Erythroblast (primary cell): ENCODE measurements around the gene UBN2.
"Not testable (repeated sequence)": the region's sequence is repeated elsewhere in the genome, so short reads cannot be mapped to it uniquely, and the experiment has no call there.

Source experiments
- DNase-seq, 2 experiments: peaks; one replicate each; lab custom pipeline; 2025; lab: John Stamatoyannopoulos, UW
- GATA1 ChIP-seq: IDR thresholded peaks from 2 replicates; pipeline ENCODE4 v1.6.1; 2011; ENCODE audit warnings: low read depth, mild to moderate bottlenecking, control low read depth, low read length, moderate library complexity
- POLR2A ChIP-seq: IDR thresholded peaks from 2 replicates; pipeline ENCODE4 v1.6.1; 2011; ENCODE audit warnings: mild to moderate bottlenecking, low read length

Gene UBN2

GRCh38 chr7:139230774-139231512 lies at the start of gene UBN2:
TSS of gene UBN2 (plus strand) at chr7:139231237. CDS start at chr7:139231485, 248 bp downstream.
- DNase-seq, result peak; percentile 97
- TF ChIP-seq POLR2A (peak; percentile 94), GATA1 (no peak)

- peak; percentile 23 to 44 for DNase-seq
- TF ChIP-seq POLR2A (no peak), GATA1 (no peak)
Measured at GRCh38 chr7:139181404-139181803, 49.6 kb upstream of the UBN2 start.

DNA sequence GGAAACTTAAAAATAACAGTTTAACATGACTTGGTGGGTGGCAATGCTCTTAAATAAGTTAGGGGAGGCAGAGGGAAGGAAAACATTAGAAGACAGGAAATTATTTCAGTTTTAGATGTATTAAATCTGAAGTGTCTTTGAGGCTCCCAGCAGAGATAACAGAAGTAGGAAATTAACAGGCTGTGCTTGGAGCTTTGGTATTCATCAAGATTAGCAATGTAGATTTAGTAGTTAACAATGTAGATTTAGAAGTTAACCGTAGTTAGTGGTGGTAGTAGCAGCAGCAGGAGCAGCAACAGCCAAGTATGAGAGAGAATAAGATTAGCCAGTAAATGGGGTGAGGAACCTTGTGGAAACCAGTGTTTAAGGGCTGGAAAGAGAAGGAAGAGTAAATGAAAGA lies 48.7 kb upstream of the UBN2 start:
- no peak for DNase-seq
- TF ChIP-seq POLR2A (no peak), GATA1 (no peak)

DNA sequence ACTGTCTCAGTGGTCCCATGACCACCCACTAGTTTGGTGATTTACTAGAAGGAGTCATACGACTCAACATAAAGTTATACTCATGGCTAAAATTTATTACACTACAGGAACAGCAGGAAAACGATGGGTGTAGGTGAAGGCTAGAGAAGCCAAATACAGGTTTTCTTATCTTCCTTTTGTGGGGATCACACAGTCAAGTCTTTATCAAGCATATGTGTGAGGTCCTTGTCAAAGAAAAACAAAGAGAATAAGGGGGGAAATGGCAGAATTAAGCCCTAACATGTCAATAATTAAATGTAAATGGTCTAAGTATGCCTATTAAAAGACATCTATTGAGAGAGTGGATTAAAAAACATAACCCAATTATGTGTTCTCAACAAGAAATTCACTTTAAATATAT lies 47.8 kb upstream of the UBN2 start:
- TF ChIP-seq GATA1, result no peak
- TF ChIP-seq POLR2A, result no peak
- DNase-seq, result peak; percentile 37 to 50

GRCh38 chr7:139183878-139184338 lies 47.1 kb upstream of the UBN2 start:
- peak; percentile 88 to 97 for DNase-seq
- TF ChIP-seq POLR2A (peak; percentile 67), GATA1 (no peak)

DNA sequence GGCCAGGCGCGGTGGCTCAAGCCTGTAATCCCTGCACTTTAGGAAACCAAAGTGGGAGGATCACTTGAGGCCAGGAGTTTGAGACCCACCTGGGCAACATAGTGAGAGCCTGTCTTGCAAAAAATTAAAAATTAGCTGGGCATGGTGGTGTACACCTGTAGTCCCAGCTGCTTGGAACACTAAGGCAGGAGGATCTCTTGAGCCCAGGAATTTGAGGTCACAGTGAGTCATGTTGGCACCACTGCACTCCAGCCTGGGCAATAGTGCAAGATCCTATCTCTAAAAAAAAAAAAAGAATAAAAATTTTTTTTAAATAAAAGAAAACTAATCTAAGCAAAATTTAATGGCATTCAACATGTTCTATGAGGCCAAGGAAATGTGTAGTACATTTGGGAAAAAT lies 44.9 kb upstream of the UBN2 start:
- DNase-seq, result peak in 1 of 2 experiments; percentile 38
- TF ChIP-seq GATA1 (no peak), POLR2A (no peak)

- TF ChIP-seq POLR2A, result no peak
- TF ChIP-seq GATA1, result no peak
- DNase-seq, result no peak
Measured at GRCh38 chr7:139189357-139189756, 41.7 kb upstream of the UBN2 start.

- TF ChIP-seq GATA1, result no peak
- TF ChIP-seq POLR2A, result no peak
- peak; percentile 24 to 46 for DNase-seq
Measured at GRCh38 chr7:139192014-139192706, 38.9 kb upstream of the UBN2 start.

DNA sequence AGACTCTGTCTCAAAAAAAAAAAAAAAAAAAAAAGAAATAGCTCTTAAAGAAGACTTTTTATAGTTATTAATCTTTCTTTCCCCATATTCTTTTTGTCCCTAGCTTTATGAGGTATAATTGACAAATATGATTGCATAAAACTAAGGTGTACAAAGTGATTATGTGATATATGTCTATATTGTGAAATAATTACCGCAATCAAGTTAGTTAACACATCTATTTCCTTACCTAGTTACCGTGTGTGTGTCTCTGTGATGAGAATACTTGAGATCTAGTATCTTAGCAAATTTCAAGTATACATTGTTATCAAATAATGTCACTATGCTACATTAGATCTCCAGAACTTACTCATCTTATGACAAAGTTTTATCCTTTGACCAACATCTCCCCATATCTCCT lies 30.7 kb upstream of the UBN2 start:
- no peak for DNase-seq
- no peak for TF ChIP-seq POLR2A
- no peak for TF ChIP-seq GATA1

- TF ChIP-seq POLR2A (no peak), GATA1 (no peak)
Measured at GRCh38 chr7:139203992-139204391, 27.0 kb upstream of the UBN2 start.

DNA sequence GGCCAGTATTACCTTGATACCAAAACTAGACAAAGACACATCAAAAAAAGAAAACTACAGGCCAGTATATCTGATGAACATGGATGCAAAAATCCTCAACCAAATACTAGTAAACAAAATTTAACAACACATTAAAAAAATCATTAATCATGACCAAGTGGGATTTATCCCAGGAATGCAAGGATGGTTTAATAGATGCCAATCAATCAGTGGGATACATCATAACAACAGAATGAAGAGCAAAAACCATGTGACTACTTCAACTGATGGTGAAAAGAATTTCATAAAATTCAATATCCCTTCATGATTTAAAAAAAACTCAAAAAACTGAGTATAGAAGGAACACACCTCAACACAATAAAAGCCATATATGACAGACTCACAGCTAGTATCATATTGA lies 25.2 kb upstream of the UBN2 start:
- TF ChIP-seq GATA1, result no peak
- no peak for TF ChIP-seq POLR2A
- no peak for DNase-seq

More at GRCh38 chr7:139203992-139204391, 27.0 kb upstream of the UBN2 start:
- DNase-seq, result no peak

- DNase-seq, result no peak
- TF ChIP-seq GATA1, result no peak
- TF ChIP-seq POLR2A, result no peak
Measured at GRCh38 chr7:139212133-139212532, 18.9 kb upstream of the UBN2 start.

- DNase-seq, result not testable (repeated sequence)
Measured at GRCh38 chr7:139213489-139213888, 17.5 kb upstream of the UBN2 start.

DNA sequence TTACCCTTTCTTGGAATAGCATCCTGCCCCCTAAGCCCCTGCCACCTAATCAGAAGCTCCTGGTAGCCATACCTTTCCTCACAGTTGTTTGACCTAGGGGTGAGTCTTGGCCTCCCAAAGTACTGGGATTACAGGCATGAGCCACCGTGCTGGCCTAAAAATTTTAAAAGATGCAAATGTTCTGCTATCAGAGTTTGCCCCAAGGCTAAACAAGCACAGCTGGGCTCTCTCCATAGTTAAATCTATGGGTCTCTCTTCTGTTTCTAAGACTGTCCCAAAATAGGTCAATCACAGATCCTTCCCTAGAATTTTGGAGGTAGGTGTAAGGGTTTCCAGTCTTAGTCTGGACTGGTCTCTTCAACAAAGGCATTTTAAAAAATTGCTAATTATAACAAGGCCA lies 12.9 kb upstream of the UBN2 start:
- DNase-seq, result no peak
- no peak for TF ChIP-seq POLR2A
- TF ChIP-seq GATA1, result no peak

GRCh38 chr7:139224219-139224618 lies 6.8 kb upstream of the UBN2 start:
- peak; percentile 52 to 81 for DNase-seq
- TF ChIP-seq GATA1 (no peak), POLR2A (no peak)

- DNase-seq, result not testable (repeated sequence)
Measured at GRCh38 chr7:139224836-139225235, 6.2 kb upstream of the UBN2 start.

- DNase-seq, result not testable (repeated sequence)
Measured at GRCh38 chr7:139225286-139226157, 5.5 kb upstream of the UBN2 start.

- not testable (repeated sequence) for DNase-seq
Measured at GRCh38 chr7:139226158-139226515, 4.9 kb upstream of the UBN2 start.

DNA sequence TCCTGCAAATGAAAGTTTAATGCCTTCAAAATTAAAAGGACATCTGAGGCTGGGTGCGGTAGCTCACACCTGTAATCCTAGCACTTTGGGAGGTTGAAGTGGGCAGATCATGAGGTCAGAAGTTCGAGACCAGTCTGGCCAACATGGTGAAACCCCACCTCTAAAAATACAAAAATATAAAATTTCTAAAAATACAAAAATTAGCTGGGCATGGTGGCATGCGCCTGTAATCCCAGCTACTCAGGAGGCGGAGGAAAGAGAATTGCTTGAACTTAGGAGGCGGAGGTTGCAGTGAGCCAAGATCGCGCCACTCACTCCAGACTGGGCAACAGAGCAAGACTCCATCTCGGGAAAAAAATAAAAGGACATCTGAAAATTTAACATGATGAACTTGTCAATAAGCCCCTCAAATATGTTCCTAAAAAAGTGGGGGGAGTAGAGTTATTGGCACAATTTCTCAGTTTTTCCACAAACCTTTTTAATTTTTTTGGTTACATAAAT lies 4.0 kb upstream of the UBN2 start:
- DNase-seq, result not testable (repeated sequence)
